Adipocyte (in vitro differentiated cells): ENCODE data around the gene ZNF500.

Experiments
- DNase-seq: peaks from one replicate; pipeline ENCODE4 v3.0.0-alpha.2; 2015; ENCODE audit warnings: low read depth
- H3K27me3 ChIP-seq: replicated peaks from 2 replicates; pipeline ENCODE4 v1.7.0; 2013; ENCODE audit warnings: mild to moderate bottlenecking, low read length, moderate library complexity; ENCODE audit not compliant: control insufficient read depth, insufficient read depth
- H3K36me3 ChIP-seq: 2 replicates; pipeline ENCODE4 v1.7.0; 2013; ENCODE audit warnings: low read length, mild to moderate bottlenecking, moderate library complexity; ENCODE audit not compliant: control insufficient read depth, insufficient read depth, severe bottlenecking
- H3K4me1 ChIP-seq: 2 replicates; pipeline ENCODE4 v1.7.0; 2013; ENCODE audit warnings: mild to moderate bottlenecking, low read length, moderate library complexity; ENCODE audit not compliant: control insufficient read depth, insufficient read depth
- H3K4me3 ChIP-seq: 2 replicates; pipeline ENCODE4 v1.7.0; 2013; ENCODE audit warnings: mild to moderate bottlenecking, low read length, moderate library complexity
- H3K9ac ChIP-seq: 2 replicates; pipeline ENCODE4 v1.7.0; 2013; ENCODE audit warnings: mild to moderate bottlenecking, low read length, moderate library complexity
- H3K9me3 ChIP-seq: 2 replicates; pipeline ENCODE4 v1.7.0; 2013; ENCODE audit warnings: mild to moderate bottlenecking, low read length, moderate library complexity; ENCODE audit not compliant: control insufficient read depth

Gene ZNF500

DNA sequence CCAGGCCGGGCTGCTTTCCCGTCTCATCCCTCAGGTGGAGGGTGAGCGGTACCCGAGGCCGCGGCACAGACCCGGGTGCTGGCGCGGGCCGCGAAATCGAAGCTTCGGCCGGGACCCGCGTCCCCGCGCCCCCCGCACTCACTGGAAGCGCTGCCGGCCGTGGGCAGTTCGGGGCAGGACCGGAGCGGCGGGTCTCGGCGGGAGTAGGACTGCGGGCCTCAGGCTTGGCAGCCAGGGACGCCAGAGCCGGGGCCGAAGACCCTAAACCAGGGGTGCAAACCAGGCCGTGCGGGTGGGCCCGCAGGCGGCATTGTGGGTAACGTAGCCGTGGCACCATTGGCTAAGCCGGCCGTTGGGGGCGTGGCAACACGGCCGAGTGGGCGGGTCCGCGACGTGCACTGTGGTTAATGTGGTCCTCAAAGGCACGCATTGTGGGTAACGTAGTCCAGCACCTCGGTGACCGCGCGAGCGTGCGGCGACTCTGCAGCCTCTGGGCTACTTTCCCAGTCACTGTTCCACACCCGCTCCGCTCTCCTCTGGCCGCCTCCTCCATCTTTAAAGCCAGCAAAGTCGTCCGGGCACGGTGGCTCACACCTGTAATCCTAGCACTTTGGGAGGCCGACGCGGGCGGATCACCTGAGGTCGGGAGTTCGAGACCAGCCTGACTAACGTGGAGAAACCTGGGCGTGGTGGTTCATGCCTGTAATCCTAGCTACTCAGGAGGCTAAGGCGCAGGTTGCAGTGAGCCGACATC, at the start of gene ZNF500:
TSS of gene ZNF500 (minus strand) at position 288 of the 754 bp plus-strand sequence. CDS start 1,184 bp downstream, outside the sequence.
- Histone ChIP-seq H3K4me1 (peaks cover 20% of the 10 kb centered on the region), H3K9me3 (no peaks in the 10 kb centered on the region), H3K27me3 (no peaks in the 10 kb centered on the region), H3K36me3 (peaks cover 22% of the 10 kb centered on the region), H3K9ac (peak within 1 kb of the TSS; percentile 99), H3K4me3 (peak within 1 kb of the TSS; percentile 96)
- DNase-seq, result peak; percentile 98

DNA sequence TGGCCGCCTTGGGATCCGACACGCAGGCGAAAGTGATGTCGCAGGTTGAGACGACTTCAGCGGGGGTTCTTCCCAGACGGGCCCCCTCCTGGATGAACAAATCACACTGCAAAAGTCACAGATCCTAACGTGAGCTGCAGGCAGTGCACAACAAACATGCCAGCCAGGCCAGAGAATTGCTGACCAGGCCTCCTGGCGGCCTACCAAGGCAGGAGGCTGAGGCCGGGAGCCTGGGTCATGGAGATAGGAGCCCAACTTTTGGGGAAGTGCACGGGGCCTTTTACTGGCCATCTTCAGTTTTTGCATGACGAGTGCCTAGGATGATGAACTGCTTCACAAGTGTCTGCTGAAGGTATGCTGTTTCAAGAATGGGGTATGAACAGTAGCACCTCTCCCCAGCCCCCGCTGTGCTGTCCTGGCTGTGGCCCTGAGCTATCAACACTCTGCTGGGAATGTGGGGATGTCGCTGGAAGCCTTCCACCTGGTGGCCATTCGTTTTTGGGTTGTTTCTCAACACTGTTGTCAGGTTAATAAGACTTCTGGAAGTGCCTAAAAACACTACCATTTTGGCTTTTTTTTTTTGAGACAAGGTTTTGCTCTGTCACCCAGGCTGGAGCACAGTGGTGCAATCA, 47.7 kb upstream of the ZNF500 start:
- H3K27me3 ChIP-seq, result no peaks in the 10 kb centered on the region
- DNase-seq, result no peak
- H3K9me3 ChIP-seq, result no peaks in the 10 kb centered on the region
- H3K4me1 ChIP-seq, result no peaks in the 10 kb centered on the region
- H3K9ac ChIP-seq, result no peak overlapping the region
- peaks cover 83% of the 10 kb centered on the region for H3K36me3 ChIP-seq
- H3K4me3 ChIP-seq, result no peak overlapping the region

DNA sequence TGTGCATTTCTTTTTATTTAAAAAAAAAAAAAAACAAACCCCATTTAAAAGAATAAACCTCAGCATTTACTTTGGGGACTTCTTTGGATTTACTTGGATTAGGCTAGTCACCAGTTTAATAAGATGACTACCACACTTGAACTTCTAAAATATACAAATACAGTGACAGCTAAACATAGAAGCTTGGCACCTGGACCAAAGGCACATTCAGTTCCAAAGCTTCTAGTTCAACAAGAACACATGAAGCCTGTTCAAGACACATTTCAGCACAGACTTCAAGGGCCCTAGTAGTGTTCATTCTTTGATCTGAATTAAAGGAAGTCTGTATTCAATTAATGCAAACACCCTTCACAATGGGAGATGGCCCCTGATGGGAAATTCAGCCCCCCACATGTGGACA, 47.1 kb upstream of the ZNF500 start:
- Histone ChIP-seq H3K36me3 (peaks cover 81% of the 10 kb centered on the region), H3K9ac (no peak overlapping the region), H3K9me3 (no peaks in the 10 kb centered on the region), H3K4me3 (no peak overlapping the region), H3K4me1 (no peaks in the 10 kb centered on the region), H3K27me3 (no peaks in the 10 kb centered on the region)
- no peak for DNase-seq

DNA sequence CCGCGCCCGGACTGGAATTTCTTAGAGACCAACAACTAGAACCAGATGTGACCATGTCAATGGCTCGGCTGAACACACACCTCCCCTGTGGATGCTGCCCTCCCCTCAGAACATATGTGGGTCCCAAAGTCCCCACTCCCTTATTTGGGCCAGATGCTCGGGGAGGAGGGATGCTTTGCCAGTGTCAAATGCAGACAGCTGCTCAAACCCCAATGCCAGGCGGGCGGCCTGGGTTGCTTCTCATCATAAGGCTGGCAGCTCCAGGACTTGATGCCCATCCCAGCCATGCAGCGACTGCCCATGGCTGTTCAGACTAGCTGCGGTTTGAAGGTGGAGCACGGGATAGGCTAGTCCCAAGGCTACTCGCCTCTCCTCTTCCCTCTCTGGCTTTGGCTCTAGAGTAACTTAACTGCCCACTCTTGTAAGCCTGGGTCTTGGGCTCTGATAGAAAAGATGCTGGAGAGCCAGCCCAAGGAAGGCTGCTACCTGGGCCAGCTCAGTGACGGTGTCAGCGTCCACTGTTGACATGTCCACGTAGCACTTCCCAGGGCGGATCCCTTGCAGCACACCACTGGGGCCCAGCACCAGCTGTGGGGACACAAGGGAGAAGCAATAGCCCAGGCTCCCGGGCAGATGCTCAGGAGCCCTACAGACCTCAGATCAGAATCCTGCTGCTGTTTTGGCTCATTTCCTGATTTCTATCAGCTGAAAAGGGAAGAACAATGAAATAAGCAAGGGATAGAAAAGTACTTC, 46.5 kb upstream of the ZNF500 start:
- peaks cover 80% of the 10 kb centered on the region for H3K36me3 ChIP-seq
- no peak overlapping the region for H3K4me3 ChIP-seq
- no peaks in the 10 kb centered on the region for H3K4me1 ChIP-seq
- H3K9me3 ChIP-seq, result no peaks in the 10 kb centered on the region
- DNase-seq, result no peak
- no peak overlapping the region for H3K9ac ChIP-seq
- no peaks in the 10 kb centered on the region for H3K27me3 ChIP-seq

DNA sequence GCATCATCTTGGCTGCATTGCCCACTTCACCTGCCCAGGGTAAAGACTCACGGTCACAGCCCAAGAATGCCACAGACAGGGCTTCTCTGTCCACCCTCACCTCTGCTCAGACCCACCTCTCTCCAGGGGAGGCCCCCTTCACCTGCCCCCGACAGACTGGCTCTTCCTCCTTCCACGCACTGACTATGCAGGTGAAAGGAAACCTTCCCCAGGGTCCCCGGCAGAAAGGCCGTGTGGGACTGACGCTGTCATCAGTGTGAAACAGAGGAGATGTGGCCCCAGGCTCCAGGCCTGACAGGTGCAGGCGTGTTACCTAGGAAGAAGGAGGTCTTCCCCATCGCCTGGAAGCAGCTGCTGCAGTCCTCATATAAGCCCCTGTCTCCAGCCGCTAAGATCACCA, 44.8 kb upstream of the ZNF500 start:
- peaks cover 84% of the 10 kb centered on the region for H3K36me3 ChIP-seq
- H3K9me3 ChIP-seq, result no peaks in the 10 kb centered on the region
- H3K4me1 ChIP-seq, result no peaks in the 10 kb centered on the region
- H3K9ac ChIP-seq, result no peak overlapping the region
- DNase-seq, result no peak
- no peaks in the 10 kb centered on the region for H3K27me3 ChIP-seq
- no peak overlapping the region for H3K4me3 ChIP-seq

DNA sequence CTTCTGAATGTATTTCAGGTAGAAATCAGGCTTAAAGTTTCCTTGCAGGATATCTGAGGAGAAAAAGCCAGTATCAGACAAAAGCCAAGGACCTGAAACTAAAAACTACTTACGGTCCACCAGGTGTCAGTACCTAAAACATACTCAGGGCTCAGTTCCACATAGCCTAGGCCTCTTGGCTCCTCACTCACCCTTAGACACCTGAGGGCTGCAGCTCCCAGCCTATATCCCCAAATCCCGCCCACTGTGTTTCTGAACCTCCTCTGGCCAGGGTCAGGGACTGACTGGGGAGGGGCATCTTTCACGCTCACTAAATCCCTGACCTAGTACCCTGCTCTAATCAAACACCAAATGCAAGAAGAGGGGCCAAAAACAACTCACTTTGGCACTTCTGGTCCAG, 44.3 kb upstream of the ZNF500 start:
- Histone ChIP-seq H3K4me1 (no peaks in the 10 kb centered on the region), H3K9me3 (no peaks in the 10 kb centered on the region), H3K27me3 (no peaks in the 10 kb centered on the region), H3K4me3 (no peak overlapping the region), H3K36me3 (peaks cover 84% of the 10 kb centered on the region), H3K9ac (no peak overlapping the region)
- DNase-seq, result no peak

DNA sequence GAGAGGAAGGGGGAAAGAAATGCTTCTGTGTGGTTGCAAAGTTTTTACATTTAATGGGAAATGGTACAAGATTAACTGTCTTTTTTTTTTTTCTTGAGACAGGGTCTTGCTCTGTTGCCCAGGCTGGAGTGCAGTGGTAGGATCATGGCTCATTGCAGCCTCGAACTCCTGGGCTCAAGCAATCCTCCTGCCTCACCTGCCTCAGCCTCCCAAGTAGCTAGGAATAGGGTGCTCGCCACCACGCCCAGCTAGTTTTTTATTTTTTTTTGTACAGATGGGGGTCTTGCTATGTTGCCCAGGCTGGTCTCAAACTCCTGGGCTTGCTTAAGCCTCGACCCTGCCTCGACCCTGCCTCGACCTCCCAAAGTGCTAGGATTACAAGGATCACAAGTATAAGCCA, 39.3 kb upstream of the ZNF500 start:
- Histone ChIP-seq H3K9me3 (no peaks in the 10 kb centered on the region), H3K27me3 (no peaks in the 10 kb centered on the region), H3K4me1 (peaks cover 16% of the 10 kb centered on the region), H3K36me3 (peaks cover 62% of the 10 kb centered on the region), H3K4me3 (no peak overlapping the region), H3K9ac (no peak overlapping the region)
- no peak for DNase-seq

DNA sequence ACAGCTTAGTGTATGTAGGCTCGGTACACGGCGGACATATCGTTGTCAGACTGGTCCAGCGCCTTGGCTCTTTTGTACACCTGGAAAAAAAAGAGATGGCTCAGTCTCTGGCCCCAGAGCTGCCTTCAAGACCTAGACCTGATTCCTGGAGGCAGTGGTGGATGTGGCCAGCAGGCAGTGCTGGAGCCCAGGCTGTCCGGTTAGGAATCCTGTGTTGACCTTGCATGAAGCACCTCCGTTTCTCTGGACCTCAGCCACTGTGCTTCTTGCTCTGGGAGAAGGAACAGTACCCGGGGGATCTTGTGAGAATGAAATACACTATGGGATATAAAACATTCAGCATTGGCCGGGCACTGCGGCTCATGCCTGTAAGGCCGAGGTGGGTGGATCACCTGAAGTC, 38.3 kb upstream of the ZNF500 start:
- Histone ChIP-seq H3K36me3 (peaks cover 52% of the 10 kb centered on the region), H3K9ac (no peak overlapping the region)

DNA sequence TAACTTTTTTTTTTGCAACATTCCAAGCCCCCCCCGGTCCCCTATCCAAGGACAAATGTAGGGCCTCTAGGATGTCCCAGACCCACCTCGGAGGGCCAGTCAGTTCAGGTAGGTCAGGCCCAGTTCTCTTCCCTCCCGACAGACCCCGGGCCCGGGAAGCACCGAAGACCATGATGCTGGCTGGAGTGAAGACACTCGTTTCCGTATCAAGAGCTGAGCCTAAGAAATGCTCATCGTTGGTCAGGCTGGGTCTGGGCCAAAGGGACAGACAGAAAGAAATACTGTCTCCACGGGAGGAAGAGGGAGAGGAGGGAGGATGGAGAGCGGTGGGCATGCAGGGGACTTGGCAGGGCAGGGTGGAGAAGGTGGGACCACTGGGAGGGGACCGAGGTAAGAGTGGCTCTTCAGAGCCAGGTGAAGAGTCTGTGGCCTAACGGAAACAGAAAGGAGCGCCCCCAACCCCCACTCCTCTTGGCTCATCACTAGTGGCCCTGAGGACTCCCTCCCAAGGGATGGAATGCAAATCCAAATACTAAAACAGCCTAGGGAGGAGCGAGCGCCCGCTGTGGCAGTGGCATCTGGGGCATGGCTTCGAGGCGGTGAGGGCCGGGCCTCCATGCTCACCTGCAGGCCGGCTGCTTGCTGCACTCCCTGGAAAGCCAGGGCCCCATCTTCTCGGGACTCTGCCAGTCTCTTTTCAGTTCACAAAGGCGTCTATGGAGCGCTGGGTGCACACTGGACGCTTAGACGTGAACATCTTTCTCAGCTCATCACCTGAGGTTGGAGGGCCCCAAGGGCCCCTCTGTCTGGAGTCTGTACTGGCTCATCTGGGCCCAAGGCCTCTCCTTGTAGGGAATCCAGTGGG, 37.2 kb upstream of the ZNF500 start:
- Histone ChIP-seq H3K9me3 (no peaks in the 10 kb centered on the region), H3K4me1 (peaks cover 16% of the 10 kb centered on the region), H3K27me3 (no peaks in the 10 kb centered on the region), H3K9ac (no peak overlapping the region), H3K36me3 (peaks cover 43% of the 10 kb centered on the region), H3K4me3 (no peak overlapping the region)
- no peak for DNase-seq

More for the DNA sequence above, 38.3 kb upstream of the ZNF500 start:
- Histone ChIP-seq H3K4me3 (no peak overlapping the region), H3K9me3 (no peaks in the 10 kb centered on the region), H3K27me3 (no peaks in the 10 kb centered on the region), H3K4me1 (peaks cover 16% of the 10 kb centered on the region)
- DNase-seq, result no peak

DNA sequence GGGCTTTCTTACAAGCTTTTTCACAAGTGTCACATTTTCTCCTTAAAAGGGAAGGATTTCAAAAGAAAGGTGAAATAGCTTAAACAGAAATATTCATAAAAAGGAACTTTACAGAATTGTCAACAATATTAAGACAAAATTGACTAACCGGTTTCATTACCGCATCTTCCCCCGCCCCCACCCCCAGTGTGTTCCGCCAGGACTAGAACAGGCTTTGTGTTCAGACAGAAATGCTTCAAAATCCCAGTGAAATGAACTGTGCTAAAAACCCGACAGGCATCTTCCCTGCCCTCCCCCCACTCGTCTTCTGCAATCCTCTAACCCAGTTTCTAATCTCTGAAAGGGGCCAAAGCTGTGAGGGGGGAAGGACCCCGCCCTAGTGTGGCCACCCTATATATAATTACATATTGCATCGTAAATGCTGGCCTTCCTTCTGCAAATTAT, 36.5 kb upstream of the ZNF500 start:
- peak overlapping the region; percentile 86 for H3K9ac ChIP-seq
- peak overlapping the region; percentile 84 for H3K4me3 ChIP-seq
- peaks cover 37% of the 10 kb centered on the region for H3K36me3 ChIP-seq
- H3K9me3 ChIP-seq, result no peaks in the 10 kb centered on the region
- H3K4me1 ChIP-seq, result peaks cover 16% of the 10 kb centered on the region
- no peaks in the 10 kb centered on the region for H3K27me3 ChIP-seq
- DNase-seq, result peak; percentile 3
